IMR-90 (cell line): ENCODE results near the gene ZNF366. TPM values are rescaled to one million over a fixed set of nuclear protein-coding genes. Genes with fewer than 3 reads are reported as not detected.

Experiments used
- ATAC-seq: fragments of 200-7000 bp; cut with Tn5 transposase; 2 replicates; pipeline ENCODE4 v1.9.1; 2020; ENCODE audit warnings: low read depth, mild to moderate bottlenecking, moderate library complexity
- BruUV-seq: library from RNA; stranded (reverse); fragments of 400-500 nt; replicated peaks from 2 replicates; lab custom pipeline; 2021; lab: Mats Ljungman, UMichigan
- CTCF ChIA-PET: fragments of 300-600 bp; formaldehyde crosslinking; extraction: SDS; loops from one replicate; lab custom pipeline; 2021; ENCODE audit warnings: antibody characterized with exemption; lab: Yijun Ruan, JAX
- POLR2A ChIA-PET: fragments of 300-600 bp; sonication (Branson Sonifier 250); formaldehyde crosslinking; loops from one replicate; lab custom pipeline; 2022; ENCODE audit warnings: antibody characterized with exemption; ENCODE audit not compliant: unreplicated experiment; lab: Charles Lee
- DNase-seq: peaks from one replicate; pipeline ENCODE4 v3.0.0; 2013
- H2AFZ ChIP-seq: replicated peaks from 2 replicates; pipeline ENCODE3; 2013; ENCODE audit warnings: low read length, mild to moderate bottlenecking; ENCODE audit not compliant: poor library complexity
- H2AK5ac ChIP-seq: 2 replicates; pipeline ENCODE4 v1.6.1; 2013; ENCODE audit warnings: low read depth, low read length, inconsistent platforms
- H2AK9ac ChIP-seq: replicated peaks from 2 replicates; pipeline ENCODE3; 2013; ENCODE audit warnings: mild to moderate bottlenecking, low read depth, low read length, moderate library complexity; ENCODE audit not compliant: poor library complexity
- H2BK120ac ChIP-seq: 2 replicates; pipeline ENCODE4 v1.6.1; 2013; ENCODE audit warnings: low read depth, low read length, inconsistent platforms
- H2BK15ac ChIP-seq: 3 replicates; pipeline ENCODE4 v1.6.1; 2013; ENCODE audit warnings: low read depth, low read length, inconsistent platforms
- H2BK20ac ChIP-seq: 2 replicates; pipeline ENCODE4 v1.6.1; 2013; ENCODE audit warnings: low read depth, mild to moderate bottlenecking, inconsistent platforms, low read length, moderate library complexity
- H2BK5ac ChIP-seq: 2 replicates; pipeline ENCODE4 v1.6.1; 2013; ENCODE audit warnings: mild to moderate bottlenecking, low read depth, low read length, inconsistent platforms; ENCODE audit not compliant: poor library complexity, severe bottlenecking
- H3K14ac ChIP-seq: replicated peaks from 2 replicates; pipeline ENCODE4 v1.6.1; 2013; ENCODE audit warnings: low read depth, low read length, inconsistent platforms
- H3K18ac ChIP-seq: 2 replicates; pipeline ENCODE4 v1.6.1; 2013; ENCODE audit warnings: low read depth, low read length, control low read depth
- H3K23ac ChIP-seq: 2 replicates; pipeline ENCODE4 v1.6.1; 2013; ENCODE audit warnings: low read depth, low read length, inconsistent platforms
- H3K27ac ChIP-seq: 2 replicates; pipeline ENCODE4 v1.5.1; 2013; ENCODE audit warnings: mild to moderate bottlenecking, control low read depth, low read length; ENCODE audit not compliant: insufficient read depth
- H3K27me3 ChIP-seq: 2 replicates; pipeline ENCODE4 v1.6.1; 2013; ENCODE audit warnings: low read length; ENCODE audit not compliant: control insufficient read depth, insufficient read depth
- H3K36me3 ChIP-seq: 2 replicates; pipeline ENCODE4 v1.6.1; 2013; ENCODE audit warnings: low read length, mixed read lengths; ENCODE audit not compliant: control insufficient read depth, insufficient read depth
- H3K4ac ChIP-seq: 2 replicates; pipeline ENCODE4 v1.6.1; 2013; ENCODE audit warnings: low read depth, low read length, inconsistent platforms
- H3K4me1 ChIP-seq: 2 replicates; pipeline ENCODE4 v1.6.1; 2013; ENCODE audit warnings: low read length, mixed read lengths; ENCODE audit not compliant: control insufficient read depth, insufficient read depth
- H3K4me2 ChIP-seq: 2 replicates; pipeline ENCODE4 v1.6.1; 2013; ENCODE audit warnings: low read depth, mild to moderate bottlenecking, control low read depth, low read length, moderate library complexity
- H3K4me3 ChIP-seq: 2 replicates; pipeline ENCODE4 v1.5.1; 2013; ENCODE audit warnings: low read depth, mild to moderate bottlenecking, control low read depth, low read length, moderate library complexity; ENCODE audit not compliant: insufficient read depth
- H3K56ac ChIP-seq: 2 replicates; pipeline ENCODE4 v1.6.1; 2013; ENCODE audit warnings: low read length, inconsistent platforms; ENCODE audit not compliant: insufficient read depth; ENCODE audit errors: extremely low read depth
- H3K79me1 ChIP-seq, 2 experiments: 2 replicates each; pipeline ENCODE4 v1.6.1; 2013; ENCODE audit warnings: low read length in 2 of 2, inconsistent platforms in 1 of 2, low read depth in 1 of 2
- H3K9ac ChIP-seq: 2 replicates; pipeline ENCODE4 v1.6.1; 2013; ENCODE audit warnings: low read depth, low read length, control low read depth
- H3K9me1 ChIP-seq: 2 replicates; pipeline ENCODE4 v1.6.1; 2013; ENCODE audit warnings: low read length, inconsistent platforms; ENCODE audit not compliant: insufficient read depth
- H3K9me3 ChIP-seq: 2 replicates; pipeline ENCODE4 v1.6.1; 2013; ENCODE audit warnings: low read length; ENCODE audit not compliant: control insufficient read depth, insufficient read depth
- H4K20me1 ChIP-seq: 2 replicates; pipeline ENCODE4 v1.6.1; 2013; ENCODE audit warnings: low read length, inconsistent platforms; ENCODE audit not compliant: insufficient read depth
- H4K5ac ChIP-seq: 2 replicates; pipeline ENCODE4 v1.6.1; 2013; ENCODE audit warnings: mild to moderate bottlenecking, low read depth, low read length, control low read depth
- H4K8ac ChIP-seq, 2 experiments: 2 replicates each; pipeline ENCODE4 v1.6.1; 2013; ENCODE audit warnings: low read depth in 2 of 2, low read length in 2 of 2, control low read depth in 1 of 2, inconsistent platforms in 1 of 2
- H4K91ac ChIP-seq: 2 replicates; pipeline ENCODE4 v1.6.1; 2013; ENCODE audit warnings: low read depth, low read length, inconsistent platforms; ENCODE audit not compliant: insufficient read depth
- CEBPB ChIP-seq: IDR thresholded peaks from 2 replicates; pipeline ENCODE4 v1.6.1; 2012; ENCODE audit warnings: low read depth, low read length, improper control_type of control experiment
- CHD1 ChIP-seq: IDR thresholded peaks from 2 replicates; pipeline ENCODE4 v1.6.1; 2012; ENCODE audit warnings: low read depth, low read length, improper control_type of control experiment
- FOS ChIP-seq: fragments of 150-350 bp; IDR thresholded peaks from 2 replicates; pipeline ENCODE4 v1.6.1; 2016; ENCODE audit warnings: low read depth, low read length
- POLR2A ChIP-seq: IDR thresholded peaks from 2 replicates; pipeline ENCODE4 v1.6.1; 2012; ENCODE audit warnings: mild to moderate bottlenecking, low read depth, low read length
- RCOR1 ChIP-seq: IDR thresholded peaks from 2 replicates; pipeline ENCODE4 v1.6.1; 2012; ENCODE audit warnings: mild to moderate bottlenecking, low read length, improper control_type of control experiment; ENCODE audit not compliant: insufficient replicate concordance
- SMC3 ChIP-seq: fragments of 150-350 bp; IDR thresholded peaks from 2 replicates; pipeline ENCODE4 v1.6.1; 2016; ENCODE audit warnings: low read depth, mild to moderate bottlenecking, antibody characterized with exemption, low read length, moderate library complexity
- dilution Hi-C: fragments of 300-500 bp; cut with HindIII; formaldehyde crosslinking; loops from one replicate; pipeline ENCODE4 v1.14.3; 2018; ENCODE audit warnings: low sequenced_read_pairs; ENCODE audit not compliant: unreplicated experiment
- in situ Hi-C: fragments of 300-500 bp; cut with MboI; formaldehyde crosslinking; loops from 3 replicates; pipeline ENCODE4 v1.14.3; 2019; ENCODE audit warnings: low sequenced_read_pairs, inconsistent platforms, mixed read lengths
- intact Hi-C: fragments of 100-400 bp; cut with micrococcal nuclease; formaldehyde crosslinking; loops from 2 replicates; pipeline ENCODE4 v1.10.0; 2022
- polyA plus RNA-seq, 3 experiments: library from polyadenylated mRNA; depleted of rRNA; stranded (reverse); fragments of >200 nt; gene quantifications; 2 replicates each; pipeline ENCODE4 v1.2.3, GENCODE V29; 2012; ENCODE audit warnings: low replicate concordance in 1 of 3
- total RNA-seq: library from RNA; depleted of rRNA; stranded (reverse); fragments of >200 nt; gene quantifications from 2 replicates; pipeline ENCODE4 v1.2.3, GENCODE V29; 2012
- TF ChIP-seq, protein P1 (sequence below): fragments of 150-350 bp; IDR thresholded peaks from 2 replicates; pipeline ENCODE4 v1.6.1; 2017; ENCODE audit warnings: mild to moderate bottlenecking, antibody characterized with exemption, low read length, low read depth
- TF ChIP-seq, protein P2 (sequence below): fragments of 150-350 bp; IDR thresholded peaks from 2 replicates; pipeline ENCODE4 v1.6.1; 2016; ENCODE audit warnings: low read depth, mild to moderate bottlenecking, low read length, moderate library complexity, borderline replicate concordance
- TF ChIP-seq, protein P3 (sequence below): conservative IDR thresholded peaks from 2 replicates; pipeline ENCODE4 v1.5.1; 2012; ENCODE audit warnings: mild to moderate bottlenecking, low read depth, low read length, improper control_type of control experiment

ZNF366 gene
- total and polyA plus RNA-seq, 2 of the 4 experiments (the other 2 are of a cell fraction) = not detected

DNA sequence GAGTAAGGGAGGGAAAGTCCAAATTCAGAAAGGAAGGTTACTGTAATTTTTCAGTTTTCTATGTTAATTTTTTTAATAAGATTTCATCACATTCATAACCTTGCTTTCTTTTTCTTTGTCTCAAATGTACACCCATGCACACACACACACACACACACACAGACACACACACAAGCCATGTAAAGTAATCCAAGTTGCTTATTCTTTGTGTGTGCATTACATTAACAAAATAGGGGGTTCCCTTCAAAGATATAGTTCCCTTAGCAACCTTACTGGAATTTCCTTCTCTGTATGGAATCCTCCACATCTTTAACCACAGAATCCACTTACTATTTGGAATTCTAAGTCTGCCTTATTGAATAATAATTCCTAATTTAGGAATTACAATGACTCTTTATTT, 32.7 kb downstream of the ZNF366 start:
- Histone ChIP-seq H3K4me2 (no peak overlapping the region), H2AFZ (no peak overlapping the region)
- dilution Hi-C loops = no loop called here

More for the DNA sequence above, 32.7 kb downstream of the ZNF366 start:
- no peak overlapping the region for H4K5ac ChIP-seq
- in situ Hi-C loops (no loop called here), intact Hi-C loops (no loop called here)
- no peak overlapping the region for H2AK5ac ChIP-seq
- BruUV-seq = no TSS peak
- H2AK9ac ChIP-seq = no peak overlapping the region
- no peak overlapping the region for H3K18ac ChIP-seq
- no peak overlapping the region for H2BK120ac ChIP-seq
- H3K9me1 ChIP-seq = peaks cover 2% of the 10 kb centered on the region; the same call in 1 of the 2 replicates
- H3K36me3 ChIP-seq = no peaks in the 10 kb centered on the region
- no peak overlapping the region for H2BK20ac ChIP-seq
- no peak overlapping the region for H3K9ac ChIP-seq
- no peaks in the 10 kb centered on the region for H3K9me3 ChIP-seq
- H3K4me3 ChIP-seq = no peak overlapping the region
- no peaks in the 10 kb centered on the region for H3K79me1 ChIP-seq
- no peak overlapping the region for H3K4ac ChIP-seq
- no peaks in the 10 kb centered on the region for H3K27me3 ChIP-seq
- ATAC-seq (no peak), DNase-seq (peak; percentile 54)
- POLR2A ChIA-PET = no interaction called here
- no peak overlapping the region for H3K23ac ChIP-seq
- no peak overlapping the region for H3K56ac ChIP-seq
- CTCF ChIA-PET = no interaction called here
- H3K14ac ChIP-seq = no peak overlapping the region
- no peak overlapping the region for H2BK15ac ChIP-seq
- TF ChIP-seq CHD1 (no peak), FOS (no peak), RCOR1 (no peak), CEBPB (no peak), POLR2A (no peak), SMC3 (no peak)
- TF ChIP-seq, protein P1, sequence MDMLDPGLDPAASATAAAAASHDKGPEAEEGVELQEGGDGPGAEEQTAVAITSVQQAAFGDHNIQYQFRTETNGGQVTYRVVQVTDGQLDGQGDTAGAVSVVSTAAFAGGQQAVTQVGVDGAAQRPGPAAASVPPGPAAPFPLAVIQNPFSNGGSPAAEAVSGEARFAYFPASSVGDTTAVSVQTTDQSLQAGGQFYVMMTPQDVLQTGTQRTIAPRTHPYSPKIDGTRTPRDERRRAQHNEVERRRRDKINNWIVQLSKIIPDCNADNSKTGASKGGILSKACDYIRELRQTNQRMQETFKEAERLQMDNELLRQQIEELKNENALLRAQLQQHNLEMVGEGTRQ = no peak
- TF ChIP-seq, protein P2, sequence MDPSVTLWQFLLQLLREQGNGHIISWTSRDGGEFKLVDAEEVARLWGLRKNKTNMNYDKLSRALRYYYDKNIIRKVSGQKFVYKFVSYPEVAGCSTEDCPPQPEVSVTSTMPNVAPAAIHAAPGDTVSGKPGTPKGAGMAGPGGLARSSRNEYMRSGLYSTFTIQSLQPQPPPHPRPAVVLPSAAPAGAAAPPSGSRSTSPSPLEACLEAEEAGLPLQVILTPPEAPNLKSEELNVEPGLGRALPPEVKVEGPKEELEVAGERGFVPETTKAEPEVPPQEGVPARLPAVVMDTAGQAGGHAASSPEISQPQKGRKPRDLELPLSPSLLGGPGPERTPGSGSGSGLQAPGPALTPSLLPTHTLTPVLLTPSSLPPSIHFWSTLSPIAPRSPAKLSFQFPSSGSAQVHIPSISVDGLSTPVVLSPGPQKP = no peak
- TF ChIP-seq, protein P3, sequence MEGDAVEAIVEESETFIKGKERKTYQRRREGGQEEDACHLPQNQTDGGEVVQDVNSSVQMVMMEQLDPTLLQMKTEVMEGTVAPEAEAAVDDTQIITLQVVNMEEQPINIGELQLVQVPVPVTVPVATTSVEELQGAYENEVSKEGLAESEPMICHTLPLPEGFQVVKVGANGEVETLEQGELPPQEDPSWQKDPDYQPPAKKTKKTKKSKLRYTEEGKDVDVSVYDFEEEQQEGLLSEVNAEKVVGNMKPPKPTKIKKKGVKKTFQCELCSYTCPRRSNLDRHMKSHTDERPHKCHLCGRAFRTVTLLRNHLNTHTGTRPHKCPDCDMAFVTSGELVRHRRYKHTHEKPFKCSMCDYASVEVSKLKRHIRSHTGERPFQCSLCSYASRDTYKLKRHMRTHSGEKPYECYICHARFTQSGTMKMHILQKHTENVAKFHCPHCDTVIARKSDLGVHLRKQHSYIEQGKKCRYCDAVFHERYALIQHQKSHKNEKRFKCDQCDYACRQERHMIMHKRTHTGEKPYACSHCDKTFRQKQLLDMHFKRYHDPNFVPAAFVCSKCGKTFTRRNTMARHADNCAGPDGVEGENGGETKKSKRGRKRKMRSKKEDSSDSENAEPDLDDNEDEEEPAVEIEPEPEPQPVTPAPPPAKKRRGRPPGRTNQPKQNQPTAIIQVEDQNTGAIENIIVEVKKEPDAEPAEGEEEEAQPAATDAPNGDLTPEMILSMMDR = no peak
- H4K91ac ChIP-seq = no peak overlapping the region
- H3K4me1 ChIP-seq = peaks cover 6% of the 10 kb centered on the region; the same call in 1 of the 2 replicates
- H4K20me1 ChIP-seq = no peaks in the 10 kb centered on the region
- no peak overlapping the region for H4K8ac ChIP-seq
- no peak overlapping the region for H3K27ac ChIP-seq
- H2BK5ac ChIP-seq = no peak overlapping the region
